GM21825 (cell line): ENCODE data around the gene AHI1.

Experiments used
- ATAC-seq: cut with Tn5 transposase; IDR thresholded peaks from one replicate; pipeline ENCODE4 v1.9.1; 2021; ENCODE audit warnings: mild to moderate bottlenecking, moderate library complexity; ENCODE audit not compliant: unreplicated experiment

The AHI1 gene

DNA sequence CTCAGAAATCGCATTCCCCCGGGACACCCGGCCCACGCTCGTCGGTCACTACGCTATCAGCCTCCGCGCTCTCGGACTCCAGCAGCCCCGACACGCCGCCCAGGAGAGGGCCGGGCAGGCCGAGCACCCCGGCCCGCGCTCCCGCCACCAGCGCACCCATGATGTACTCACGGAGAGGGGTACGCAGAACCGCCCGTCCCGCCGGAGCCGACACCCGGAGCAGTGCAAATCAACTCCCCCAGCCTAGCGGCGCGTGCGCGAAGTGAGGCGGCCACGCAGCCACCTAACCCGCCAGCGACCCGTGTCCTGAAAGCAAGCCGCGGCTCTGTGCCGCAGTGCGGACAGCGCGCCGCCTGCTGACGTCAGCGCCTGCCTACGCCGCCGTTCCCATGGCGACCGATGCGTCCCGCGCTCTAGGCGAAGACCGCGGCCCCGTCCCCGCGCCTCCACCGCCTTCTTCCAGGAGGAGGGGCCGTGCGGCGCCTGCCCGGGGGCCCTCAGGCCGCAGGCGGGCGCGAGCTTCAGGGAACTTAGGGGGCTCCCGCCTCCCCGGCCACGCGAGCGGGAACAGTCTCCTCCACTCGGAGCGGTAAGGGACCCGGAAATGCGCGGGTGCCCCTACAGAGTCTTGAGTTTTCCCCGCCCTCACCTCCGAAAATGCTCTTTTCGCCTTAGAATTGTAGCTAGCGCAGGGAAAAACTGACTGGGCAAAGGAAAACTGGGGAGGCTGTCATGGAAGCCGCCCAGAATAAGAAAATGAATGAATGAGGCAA, at the start of gene AHI1:
AHI1 (minus strand) TSS at position 329 of the 773 bp plus-strand sequence. CDS start 5,503 bp downstream, outside the sequence.
- peak; percentile 94 for ATAC-seq

DNA sequence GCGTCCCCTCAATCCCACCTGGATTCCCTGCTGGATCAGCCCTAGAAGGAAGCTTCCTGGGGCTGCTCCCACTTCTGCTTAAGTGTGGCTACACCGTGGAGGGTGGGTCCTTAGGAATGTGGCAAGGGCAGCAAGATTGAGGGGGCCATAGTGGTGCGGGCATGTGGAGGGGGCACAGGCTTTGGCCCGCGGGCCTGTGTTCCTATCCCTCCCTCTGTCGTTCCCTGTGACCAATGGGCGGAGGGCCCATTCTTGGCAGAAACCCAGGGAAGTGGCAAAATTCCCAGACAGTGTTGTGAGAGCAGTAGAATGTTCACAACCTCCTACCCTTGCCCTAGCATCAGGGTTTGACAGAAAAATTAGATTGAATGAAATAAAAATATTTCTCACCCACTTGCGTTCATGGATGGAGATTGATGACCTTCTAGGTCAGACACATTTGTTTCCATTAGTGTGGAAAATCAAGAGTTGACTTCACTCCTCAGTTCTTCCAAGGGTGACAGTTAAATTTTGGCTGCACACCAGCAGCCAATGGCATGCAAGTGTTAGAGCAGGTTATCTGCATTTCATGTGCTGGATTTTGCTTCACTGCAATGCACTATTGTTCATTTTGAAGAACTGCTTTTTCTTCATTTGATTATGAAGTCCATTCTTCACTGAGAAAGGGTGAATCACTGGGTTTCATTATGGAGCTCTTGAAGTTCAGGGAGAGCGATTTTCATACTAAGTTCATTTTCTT, 49.3 kb upstream of the AHI1 start:
- ATAC-seq = no peak

DNA sequence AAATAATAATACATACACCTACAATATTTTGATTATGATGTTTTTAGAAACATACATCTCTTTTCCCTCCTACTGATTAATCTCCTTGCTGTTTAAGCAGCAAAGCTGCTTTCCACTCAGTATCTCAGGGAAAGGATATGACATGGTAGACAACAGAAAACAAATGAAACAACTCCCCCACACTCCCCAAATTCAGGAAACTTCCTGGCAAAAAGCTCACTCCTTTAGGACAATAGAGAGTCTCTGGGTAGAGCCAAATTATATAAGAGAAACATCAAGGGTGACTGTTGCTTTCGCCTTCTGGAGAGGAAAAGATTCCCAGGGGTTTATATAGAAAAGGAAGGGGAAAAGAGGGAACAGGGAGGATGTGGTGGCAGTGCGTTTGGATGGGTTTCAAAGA, 48.7 kb upstream of the AHI1 start:
- ATAC-seq = no peak

DNA sequence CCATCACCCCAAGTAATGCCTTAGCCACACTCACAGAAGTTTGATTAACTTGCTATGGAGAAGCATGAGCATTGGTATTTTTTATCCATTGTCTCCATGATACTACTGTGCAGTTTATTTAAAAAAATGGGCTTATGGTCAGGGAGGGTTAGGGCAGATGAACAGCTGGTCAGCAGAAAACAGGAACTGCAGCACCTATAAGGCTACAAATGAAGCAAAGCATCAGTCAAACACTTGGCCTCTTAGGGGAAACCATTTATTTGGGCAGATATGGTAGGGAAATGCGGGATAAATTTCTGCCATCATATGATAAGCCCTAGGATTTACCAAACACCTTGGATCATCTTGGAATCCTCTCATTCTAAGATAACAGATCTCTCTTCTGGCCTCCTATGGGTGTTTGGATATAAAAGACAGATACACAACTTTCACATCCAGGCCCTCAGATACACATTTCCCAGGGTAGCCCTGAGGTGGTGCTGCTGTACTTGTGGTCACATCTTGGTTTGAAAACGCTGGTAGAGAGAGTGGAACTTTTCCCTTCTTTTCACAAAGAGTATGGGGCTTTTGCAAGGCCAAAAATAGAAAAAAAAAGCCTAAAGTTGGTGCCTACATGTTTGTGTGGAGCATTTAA, 42.8 kb upstream of the AHI1 start:
- ATAC-seq = no peak

DNA sequence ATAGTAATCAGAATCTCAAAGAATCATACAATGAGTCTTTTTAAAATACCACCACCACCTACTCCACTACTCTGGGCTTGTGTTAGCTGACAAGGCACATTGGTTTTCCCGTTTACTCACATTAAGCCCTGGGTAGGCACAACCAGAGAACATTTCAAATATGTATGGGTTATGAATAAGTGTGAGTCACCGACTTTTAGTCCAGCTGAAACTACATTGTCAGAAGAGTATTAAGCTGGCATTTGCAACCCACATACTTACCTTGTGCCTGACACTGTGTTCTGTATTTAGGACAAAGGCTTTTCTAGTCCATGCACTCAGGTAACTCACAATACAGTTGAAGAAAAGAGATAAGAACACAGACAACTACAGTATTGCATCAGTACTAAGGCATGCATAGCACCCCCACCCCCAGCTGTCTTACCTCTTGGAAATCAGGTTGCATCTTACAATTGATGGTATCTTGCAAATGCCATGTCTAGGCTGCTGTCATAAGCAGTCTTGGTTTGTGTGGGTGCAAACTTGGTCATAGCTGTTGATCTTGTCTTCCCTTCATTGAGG, 40.3 kb upstream of the AHI1 start:
- ATAC-seq = no peak

DNA sequence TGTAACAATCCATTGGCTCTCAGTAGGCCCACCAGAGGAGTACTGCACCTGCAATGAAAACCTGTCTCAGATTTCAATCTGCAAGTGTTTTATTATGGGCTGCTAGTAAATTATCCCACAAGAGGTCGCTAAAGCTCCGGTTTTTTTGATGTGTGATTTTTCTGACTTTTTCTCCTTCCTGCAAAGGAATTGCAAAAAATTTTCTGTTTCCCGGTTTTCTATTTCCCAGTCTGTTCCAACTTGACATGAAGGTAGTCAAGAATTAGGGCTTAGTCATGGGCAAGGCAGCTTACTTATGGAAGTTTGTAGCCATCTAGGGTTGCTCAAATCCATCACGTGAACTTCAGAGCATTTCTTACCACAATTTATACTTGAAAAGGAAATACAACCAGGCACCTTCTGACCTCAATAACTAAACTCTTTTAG, 38.5 kb upstream of the AHI1 start:
- no peak for ATAC-seq

DNA sequence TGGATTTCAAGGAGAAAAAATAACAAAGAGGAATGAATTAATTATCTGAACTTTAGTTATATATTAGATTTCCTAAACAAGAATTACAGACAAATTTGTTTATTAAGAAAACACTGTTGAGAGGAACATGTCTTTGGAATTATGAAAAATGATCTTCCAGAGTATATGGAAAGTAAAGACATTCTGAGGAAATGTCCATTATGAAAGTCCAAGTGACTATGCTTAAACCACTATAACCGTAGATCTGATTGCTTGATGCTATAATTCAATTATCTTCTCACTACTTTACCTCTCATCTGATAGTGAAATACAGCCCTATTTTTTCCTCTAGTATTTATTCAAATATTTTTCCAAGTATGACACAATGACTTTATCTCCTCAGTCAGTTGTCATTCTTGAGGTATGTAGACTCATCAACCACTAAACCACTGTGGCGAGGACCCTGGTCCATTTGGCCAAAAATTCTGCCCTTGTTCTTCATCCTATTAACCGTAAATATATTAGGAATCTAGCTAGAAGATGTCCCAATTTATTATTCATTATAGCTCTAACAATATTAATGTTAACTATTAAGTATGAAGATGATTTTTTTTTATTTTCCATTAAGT, 37.3 kb upstream of the AHI1 start:
- no peak for ATAC-seq

DNA sequence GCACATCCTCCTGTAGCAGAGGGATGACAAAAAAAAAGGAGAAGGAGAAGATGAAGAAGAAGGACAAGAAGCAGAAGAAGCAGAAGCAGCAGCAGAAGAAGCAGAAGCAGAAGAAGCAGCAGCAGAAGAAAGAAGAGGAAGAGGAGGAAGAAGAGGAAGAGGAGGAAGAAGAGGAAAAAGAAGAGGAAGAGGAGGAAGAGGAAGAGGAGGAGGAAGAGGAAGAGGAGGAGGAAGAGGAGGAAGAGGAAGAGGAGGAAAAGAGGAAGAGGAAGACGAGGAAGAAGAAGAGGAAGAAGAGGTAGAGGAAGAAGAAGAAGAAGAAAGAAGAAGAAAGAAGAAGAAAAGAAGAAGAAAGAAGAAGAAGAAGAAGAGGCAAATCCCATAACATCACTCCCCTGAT, 35.0 kb upstream of the AHI1 start:
- ATAC-seq = no peak

DNA sequence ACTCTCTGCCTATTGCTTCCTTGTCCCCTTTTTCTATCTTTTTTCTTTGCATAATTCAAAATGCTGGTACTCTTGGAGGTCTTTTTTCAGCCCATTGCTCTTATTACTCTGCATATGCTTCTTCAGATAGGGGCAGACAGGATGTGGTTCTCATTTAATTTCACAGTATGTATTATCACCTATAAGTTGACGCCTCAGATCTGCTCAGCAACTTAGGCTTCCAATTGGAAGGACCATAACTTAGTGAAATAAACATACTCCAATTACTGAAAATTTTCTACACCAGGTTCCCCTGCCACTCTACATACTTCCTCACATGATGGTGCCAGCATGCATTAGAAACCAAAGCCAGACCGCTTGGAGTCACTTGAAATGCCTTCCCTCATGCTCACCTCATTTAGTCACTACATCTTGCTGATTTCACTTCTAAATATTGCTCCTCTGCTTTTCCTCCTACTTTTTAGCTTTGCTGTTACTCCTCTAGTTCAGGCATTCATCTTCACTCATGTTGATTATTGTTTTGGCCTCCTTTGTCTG, 34.5 kb upstream of the AHI1 start:
- ATAC-seq = no peak

DNA sequence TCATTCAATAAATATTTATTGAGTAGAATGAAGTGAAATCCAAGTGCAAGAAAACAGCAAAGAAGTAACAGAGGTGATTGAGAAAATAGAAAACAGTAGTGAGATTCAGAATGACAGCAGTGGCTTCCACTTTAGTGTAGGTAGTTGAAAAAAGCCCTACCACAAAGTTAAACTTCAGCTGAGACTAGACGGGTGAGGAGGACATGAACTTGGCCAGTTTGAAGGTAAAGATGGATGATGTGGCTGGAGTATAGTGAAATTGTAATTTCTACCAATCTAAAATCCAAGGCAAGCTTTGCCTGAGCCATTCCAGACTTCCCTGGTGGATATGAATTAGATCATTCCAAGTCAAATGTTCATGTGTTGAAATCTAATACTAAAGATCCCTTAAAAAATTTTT, 32.6 kb upstream of the AHI1 start:
- no peak for ATAC-seq

DNA sequence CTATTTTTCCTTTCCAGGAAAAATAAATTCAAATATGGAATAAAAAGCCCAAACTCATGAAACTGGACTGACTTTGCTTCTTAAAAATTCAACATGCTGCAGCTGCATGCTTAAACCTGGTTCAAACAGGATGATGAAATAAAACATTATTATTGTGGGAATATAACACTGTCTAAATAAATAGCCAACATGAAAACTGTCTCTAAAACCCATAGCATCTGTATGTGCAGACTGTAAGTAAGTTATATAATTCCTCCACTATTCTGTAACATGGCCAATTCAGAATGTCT, 30.4 kb upstream of the AHI1 start:
- no peak for ATAC-seq

DNA sequence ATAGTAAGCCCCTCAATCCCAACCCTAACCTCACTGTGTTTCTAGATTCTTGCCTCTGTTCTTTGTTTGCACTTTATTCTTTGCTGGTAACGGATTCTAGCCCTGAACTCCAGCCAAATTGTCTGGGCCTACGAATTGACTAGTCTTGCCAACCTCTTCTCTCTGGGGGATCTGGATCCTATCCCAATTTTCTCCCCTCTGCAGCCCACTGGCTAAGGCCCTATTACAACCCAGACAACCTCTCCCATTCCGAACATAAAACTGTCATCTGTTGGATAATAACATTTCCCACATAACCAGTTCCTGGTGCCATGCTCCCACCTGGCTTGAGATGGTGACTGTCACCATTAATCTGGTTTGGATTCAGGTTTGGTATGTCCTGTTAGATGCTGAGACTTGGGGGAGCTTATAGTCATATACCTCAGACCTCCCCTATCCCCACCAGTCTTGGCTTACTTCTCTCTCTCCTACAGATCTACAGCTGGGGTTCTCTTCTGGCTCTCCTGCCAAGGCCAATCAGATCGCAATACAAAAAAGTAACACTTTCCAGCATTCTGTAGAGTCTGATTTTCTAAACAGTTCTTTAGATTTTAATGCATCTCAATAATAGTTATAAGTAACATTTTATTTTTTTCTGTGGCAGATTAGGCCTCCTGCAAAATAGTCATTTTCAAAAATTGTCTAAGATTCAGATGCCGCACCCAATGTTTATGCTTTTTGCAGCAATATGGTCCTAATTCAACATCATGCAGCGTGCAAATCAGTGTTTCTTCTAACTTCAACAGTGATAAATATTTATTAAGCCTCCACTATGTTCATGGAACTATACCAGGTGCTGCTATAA, 29.8 kb upstream of the AHI1 start:
- no peak for ATAC-seq

DNA sequence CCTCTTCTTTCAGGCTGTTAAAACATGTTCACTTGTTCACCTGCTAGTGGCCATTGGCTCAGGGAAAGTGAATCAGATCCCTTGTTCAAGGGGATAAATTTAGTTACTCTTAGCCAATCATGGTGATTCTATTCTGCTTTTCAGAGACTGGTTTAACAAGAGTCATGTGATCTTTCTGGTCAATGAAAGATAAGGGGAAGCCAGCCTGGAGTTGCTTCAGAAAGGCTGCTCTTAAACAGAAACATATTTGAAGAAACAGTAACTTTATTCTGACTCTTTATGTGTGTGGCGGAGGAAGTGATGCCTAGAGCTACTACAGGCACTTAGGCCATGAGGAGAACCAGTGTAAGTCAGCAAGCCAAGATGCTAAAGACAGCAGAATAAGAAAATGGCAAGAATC, 28.1 kb upstream of the AHI1 start:
- no peak for ATAC-seq

DNA sequence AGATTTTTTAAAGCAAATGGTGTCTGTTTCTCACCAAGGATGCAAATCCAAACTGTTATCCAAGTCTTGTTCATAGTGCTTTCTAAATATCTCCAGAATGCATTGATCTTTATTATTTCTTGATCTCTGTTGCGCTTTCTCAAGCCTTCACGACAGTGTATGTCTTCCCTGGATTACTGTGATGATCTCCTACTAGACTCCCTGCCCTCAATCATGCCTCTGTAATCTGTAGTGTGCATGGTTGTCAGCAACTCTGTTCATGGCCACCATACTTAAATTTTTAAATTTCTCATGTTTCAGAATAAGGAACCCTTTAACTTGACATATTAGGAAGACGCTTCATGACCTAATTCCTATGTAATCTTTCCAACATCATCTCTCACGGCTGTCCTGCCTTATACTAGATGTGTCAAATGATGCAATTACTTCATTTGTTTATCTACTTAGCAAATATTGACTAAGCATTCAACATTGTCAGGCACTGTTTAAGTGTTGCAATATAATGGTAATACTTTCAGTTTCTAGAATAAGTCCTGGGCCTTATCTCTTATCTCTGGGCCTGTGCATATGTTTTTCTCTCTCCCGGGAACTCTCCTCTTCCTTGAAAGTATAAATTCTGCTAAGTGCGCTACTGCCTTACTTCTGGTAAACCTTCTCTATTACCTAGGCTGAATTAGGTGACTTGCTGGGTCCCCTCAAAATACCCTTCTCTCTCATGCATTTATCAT, 25.6 kb upstream of the AHI1 start:
- ATAC-seq = no peak

DNA sequence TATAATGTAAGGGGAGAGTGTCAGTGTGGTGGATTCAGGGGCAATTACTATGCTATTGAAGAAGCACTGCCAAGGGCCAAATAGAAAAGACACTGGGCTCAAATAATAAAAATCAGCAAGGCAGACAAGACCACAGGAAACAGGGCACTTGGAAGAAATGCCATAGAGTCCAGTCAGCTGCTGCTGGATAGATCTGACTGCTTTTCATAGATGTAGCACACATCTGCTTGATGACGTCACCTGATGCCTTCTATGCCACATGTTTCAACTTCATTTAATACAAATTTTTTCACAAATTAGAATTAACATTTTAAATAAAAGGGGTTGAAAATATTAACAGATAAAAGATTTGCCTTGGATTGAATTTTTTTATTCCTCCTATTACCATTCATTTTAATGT, 23.9 kb upstream of the AHI1 start:
- no peak for ATAC-seq

DNA sequence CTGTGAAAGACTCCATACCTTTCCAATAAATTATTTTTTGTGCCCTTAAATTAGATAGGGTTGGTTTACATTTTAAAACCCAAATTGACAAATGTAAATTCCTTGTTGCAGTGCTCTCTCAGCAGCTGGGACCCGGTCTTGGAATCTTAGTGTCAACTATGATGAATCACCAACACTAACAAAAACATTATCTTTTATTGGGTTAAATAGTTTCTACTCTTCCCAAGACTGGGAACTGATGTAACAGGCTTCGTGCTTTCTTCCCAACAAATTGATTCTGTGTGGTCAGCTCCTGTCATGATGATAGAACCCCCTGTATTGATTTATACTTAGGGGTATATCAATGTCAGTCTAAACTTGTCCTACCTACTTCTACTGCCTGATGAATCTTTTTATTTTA, 23.2 kb upstream of the AHI1 start:
- ATAC-seq = no peak

DNA sequence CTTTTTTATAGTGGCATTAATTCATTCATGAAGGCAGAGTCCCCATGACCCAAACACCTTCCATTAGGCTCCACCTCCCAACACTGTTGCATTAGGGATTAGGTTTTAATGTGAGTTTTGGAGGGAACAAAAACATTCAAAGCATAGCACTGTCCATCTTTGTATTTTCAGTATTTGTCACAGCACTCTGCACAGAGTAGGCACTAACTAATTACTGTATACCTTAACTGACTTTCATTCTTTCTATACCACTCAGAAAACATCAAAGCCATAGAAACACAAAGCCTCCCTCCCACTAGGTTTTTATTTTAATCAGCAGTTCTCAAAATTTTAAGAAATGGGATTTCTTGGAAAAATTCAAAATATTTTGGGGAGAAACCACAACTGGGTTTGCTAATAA, 21.8 kb upstream of the AHI1 start:
- no peak for ATAC-seq

DNA sequence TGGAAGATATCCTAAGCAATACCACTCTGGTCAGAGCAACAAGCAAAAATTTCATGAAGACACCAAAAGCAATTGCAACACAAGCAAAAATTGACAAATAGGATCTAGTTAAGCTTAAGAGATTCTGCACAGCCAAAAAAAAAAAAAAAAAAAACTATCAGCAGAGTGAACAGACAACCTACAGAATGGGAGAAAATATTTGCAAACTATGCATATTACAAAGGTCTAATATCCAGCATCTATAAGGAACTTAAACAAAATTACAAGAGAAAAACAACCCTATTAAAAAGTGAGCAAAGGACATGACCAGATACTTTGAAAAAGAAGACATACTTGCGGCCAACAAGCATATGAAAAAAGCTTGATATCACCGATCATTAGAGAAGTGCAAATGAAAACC, 20.0 kb upstream of the AHI1 start:
- ATAC-seq = no peak

DNA sequence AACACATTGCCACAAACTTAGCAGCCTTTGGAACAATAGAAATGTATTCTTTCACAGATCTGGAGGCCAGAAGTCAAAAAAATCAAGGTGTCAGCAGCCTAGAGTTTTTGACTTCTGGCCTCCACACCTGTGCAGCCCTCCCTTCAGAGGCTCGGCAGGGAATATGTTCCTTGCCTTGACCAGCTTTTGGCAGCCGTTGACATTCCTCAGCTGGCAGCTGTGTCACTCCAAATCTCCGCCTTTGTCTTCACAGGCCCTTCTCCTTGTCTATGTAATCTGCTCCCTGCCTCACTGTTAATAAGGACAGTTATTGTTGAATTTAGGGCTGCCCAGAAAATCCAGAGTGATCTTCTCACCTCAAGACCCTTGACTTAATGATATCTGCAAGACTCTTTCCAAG, 17.2 kb upstream of the AHI1 start:
- ATAC-seq = no peak
